ENCODE data around the gene TP63. TPM values are rescaled to one million over a fixed set of nuclear protein-coding genes. Genes with fewer than 3 reads are reported as not detected.
A peak's percentile ranks its signal among the peaks of the same experiment; 100 is the strongest.

Gene TP63
- total RNA-seq, 6 experiments from 2014 or later, result 0.06 to 0.55 (median 0.15) TPM; not detected in 3

- no peak overlapping the region for H3K27ac ChIP-seq
- TF ChIP-seq CTCF (IDR thresholded peaks at IDR 0.05) (no peak), POLR2A (IDR thresholded peaks at IDR 0.05) (no peak)
- no peaks in the 10 kb centered on the region for H3K27me3 ChIP-seq
- ATAC-seq (no peak), DNase-seq (no peak)
- intact Hi-C loops (cut with DNase I), result no loop called here
- 9% methylated on average over 1 of the region's 1 CpG for whole genome bisulfite sequencing (ENCODE audit: insufficient coverage, low coverage, low lambda C conversion rate, missing lambda C conversion rate)
- H3K9me3 ChIP-seq, result no peaks in the 10 kb centered on the region
- H3K4me1 ChIP-seq, result peaks cover 0 to 13% (median 0%) of the 10 kb centered on the region in 4 donors
- no peak overlapping the region for H3K4me3 ChIP-seq
- no peaks in the 10 kb centered on the region for H3K36me3 ChIP-seq
Observed at GRCh38 chr3:189690237-189690636, 59.0 kb downstream of the TP63 start.

- Histone ChIP-seq H3K27ac (peak overlapping the region in 1 of 3 donors; percentile 36), H3K4me1 (peaks cover 0 to 13% (median 0%) of the 10 kb centered on the region in 4 donors), H3K27me3 (no peaks in the 10 kb centered on the region), H3K36me3 (no peaks in the 10 kb centered on the region), H3K9me3 (no peaks in the 10 kb centered on the region), H3K4me3 (no peak overlapping the region)
- no peak for DNase-seq
- WGBS (ENCODE audit: insufficient coverage, low coverage, low lambda C conversion rate, missing lambda C conversion rate), result 28% methylated on average over 2 of the region's 2 CpGs
- intact Hi-C loops (cut with DNase I), result no loop called here
- ATAC-seq, result peak; percentile 78 to 89 (median 85)
- TF ChIP-seq CTCF (IDR thresholded peaks at IDR 0.05) (no peak), POLR2A (IDR thresholded peaks at IDR 0.05) (no peak)
Observed at GRCh38 chr3:189690672-189691071, 59.5 kb downstream of the TP63 start.

GRCh38 chr3:189695400-189695799, 64.2 kb downstream of the TP63 start:
- ATAC-seq (no peak), DNase-seq (no peak)
- no peaks in the 10 kb centered on the region for H3K36me3 ChIP-seq
- H3K27me3 ChIP-seq, result no peaks in the 10 kb centered on the region
- H3K9me3 ChIP-seq, result no peaks in the 10 kb centered on the region
- H3K4me1 ChIP-seq, result peaks cover 0 to 10% (median 0%) of the 10 kb centered on the region in 4 donors
- intact Hi-C loops (cut with DNase I), result no loop called here
- WGBS (ENCODE audit: insufficient coverage, low coverage, low lambda C conversion rate, missing lambda C conversion rate), result 96% methylated on average over 2 of the region's 2 CpGs
- H3K4me3 ChIP-seq, result no peak overlapping the region
- TF ChIP-seq CTCF (IDR thresholded peaks at IDR 0.05) (no peak), POLR2A (IDR thresholded peaks at IDR 0.05) (no peak)
- H3K27ac ChIP-seq, result no peak overlapping the region

GRCh38 chr3:189698811-189699210, 67.6 kb downstream of the TP63 start:
- H3K27ac ChIP-seq, result no peak overlapping the region
- intact Hi-C loops (cut with DNase I), result no loop called here
- H3K4me3 ChIP-seq, result no peak overlapping the region
- ATAC-seq, result no peak
- no peak for DNase-seq
- H3K4me1 ChIP-seq, result no peaks in the 10 kb centered on the region
- H3K36me3 ChIP-seq, result no peaks in the 10 kb centered on the region
- TF ChIP-seq POLR2A (IDR thresholded peaks at IDR 0.05) (no peak), CTCF (IDR thresholded peaks at IDR 0.05) (no peak)
- WGBS (ENCODE audit: insufficient coverage, low coverage, low lambda C conversion rate, missing lambda C conversion rate), result 49% methylated on average over 2 of the region's 2 CpGs
- no peaks in the 10 kb centered on the region for H3K27me3 ChIP-seq
- H3K9me3 ChIP-seq, result no peaks in the 10 kb centered on the region

- no peak for DNase-seq
- ATAC-seq, result no peak
- no peaks in the 10 kb centered on the region for H3K27me3 ChIP-seq
- H3K4me1 ChIP-seq, result no peaks in the 10 kb centered on the region
- no peak overlapping the region for H3K4me3 ChIP-seq
- WGBS (ENCODE audit: insufficient coverage, low coverage, low lambda C conversion rate, missing lambda C conversion rate), result 80% methylated on average over 1 of the region's 1 CpG
- H3K27ac ChIP-seq, result no peak overlapping the region
- no peaks in the 10 kb centered on the region for H3K9me3 ChIP-seq
- intact Hi-C loops (cut with DNase I), result no loop called here
- no peaks in the 10 kb centered on the region for H3K36me3 ChIP-seq
- TF ChIP-seq POLR2A (IDR thresholded peaks at IDR 0.05), result no peak
- TF ChIP-seq CTCF (IDR thresholded peaks at IDR 0.05), result no peak
Observed at GRCh38 chr3:189699885-189700284, 68.7 kb downstream of the TP63 start.
